Measurements from ENCODE around the gene LBH. TPM values are rescaled to one million over a fixed set of nuclear protein-coding genes. Genes with fewer than 3 reads are reported as not detected.

LBH gene
- total RNA-seq, 8 experiments from 2014 or later: 3.0 to 88.7 (median 52.3) TPM

DNA sequence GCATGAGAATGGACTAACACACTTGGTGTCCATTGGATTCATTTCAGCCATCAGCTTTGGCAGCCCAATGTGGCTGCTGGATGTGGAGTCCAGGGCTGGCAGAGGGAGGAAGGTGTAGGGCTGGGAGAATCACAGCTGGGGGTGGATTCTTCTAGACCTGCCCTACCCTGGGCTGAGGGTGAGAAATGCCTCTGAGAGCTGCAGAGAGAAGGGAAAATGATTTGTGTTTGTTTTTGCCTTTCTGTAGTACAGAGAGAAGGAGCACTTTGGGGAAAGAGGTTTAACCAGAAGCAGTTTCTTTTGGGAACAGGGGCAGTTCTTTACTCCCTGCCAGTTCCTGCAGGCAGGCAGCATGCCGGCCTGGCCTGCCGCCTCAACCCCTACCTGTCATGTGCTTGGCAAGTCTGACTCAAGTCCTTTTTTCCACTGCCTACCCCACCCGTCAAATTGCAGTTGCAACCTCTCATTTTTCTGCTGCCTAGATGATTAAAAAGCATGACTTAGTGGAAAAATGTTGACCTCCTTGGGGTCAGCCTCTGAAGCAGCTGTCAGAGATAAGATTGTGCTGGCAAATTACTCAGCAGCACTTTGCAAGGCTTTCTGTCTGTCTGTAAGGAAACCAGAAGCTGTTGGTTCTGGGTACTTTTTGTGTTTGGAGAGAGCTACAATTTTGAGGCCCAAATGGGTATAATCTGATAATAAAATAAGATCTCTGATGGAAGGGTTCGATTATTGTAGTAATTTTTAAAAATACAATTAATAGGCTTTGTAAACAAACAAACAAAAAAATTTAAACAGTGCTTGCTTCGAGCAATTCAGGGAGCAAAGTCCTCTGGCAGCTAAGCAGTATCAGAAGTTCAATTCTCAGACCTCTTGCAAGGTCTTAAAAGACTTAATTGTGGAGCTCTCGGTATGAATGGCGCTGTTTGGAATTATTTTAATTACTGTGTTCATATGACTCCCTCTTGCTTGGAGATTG lies 21.7 kb downstream of the LBH start:
- peak in 7 of 8 experiments; percentile 60 to 82 (median 72) for ATAC-seq (replicated peaks in 6 of 8)
- 5 to 84% (median 51%) methylated on average over 1 to 7 of the region's 7 CpGs for WGBS, 10 experiments
- H3K27ac ChIP-seq: no peak overlapping the region
- no peak overlapping the region for H3K4me3 ChIP-seq
- in situ Hi-C loops (cut with MboI; ENCODE audit: low pct_unique_long_range_greater_than_20kb in 2 of 9, low sequenced_read_pairs in 9 of 9, unreplicated experiment in 9 of 9): no loop called here
- H3K4me1 ChIP-seq (replicated peaks in 1 of 2): peaks cover 0 to 12% of the 10 kb centered on the region in 2 donors

DNA sequence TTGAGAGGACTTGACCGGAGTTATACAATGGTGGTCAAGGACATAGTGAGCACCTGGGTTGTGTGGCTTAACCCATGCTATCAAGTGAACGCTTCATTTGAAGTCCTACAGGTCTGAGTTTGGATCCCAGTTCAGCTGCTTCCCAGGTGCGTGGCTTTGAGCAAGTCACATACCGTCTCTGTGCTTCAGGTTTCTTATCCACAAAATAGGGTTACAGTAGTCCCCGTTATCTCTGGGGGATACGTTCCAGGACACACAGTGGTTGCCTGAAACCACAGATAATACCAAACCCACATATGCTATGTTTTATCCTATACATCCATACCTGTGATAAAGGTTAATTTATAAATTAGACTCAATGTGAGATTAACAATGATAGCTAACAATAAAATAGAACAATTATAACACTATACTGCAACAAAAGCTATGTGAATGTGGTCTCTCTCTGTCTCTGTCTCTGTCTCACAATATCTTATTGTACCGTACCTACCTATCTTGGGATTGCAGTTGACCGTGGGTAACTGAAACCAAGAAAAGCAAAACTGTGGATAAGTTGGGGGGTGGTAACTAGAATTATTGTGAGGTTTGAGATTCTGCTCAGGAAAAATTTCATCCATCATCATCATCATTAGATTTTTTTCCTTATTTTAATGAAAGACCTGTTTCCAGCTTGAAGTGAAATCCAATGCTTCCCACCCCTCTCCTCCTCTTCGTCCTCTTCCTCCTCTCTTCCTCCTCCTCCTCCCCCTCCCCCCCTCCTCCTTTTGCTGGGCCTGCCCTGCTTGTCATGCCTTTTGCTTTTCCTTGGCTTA lies 22.7 kb downstream of the LBH start:
- Histone ChIP-seq H3K4me1 (replicated peaks in 1 of 2) (peaks cover 0 to 12% of the 10 kb centered on the region in 2 donors), H3K4me3 (no peak overlapping the region), H3K27ac (no peak overlapping the region)
- WGBS, 10 experiments: 40 to 100% (median 100%) methylated on average over 1 to 7 of the region's 9 CpGs; no CpG with 5 or more reads in 1 of the 10 experiments
- no peak for ATAC-seq (replicated peaks in 6 of 8)
- in situ Hi-C loops (cut with MboI; ENCODE audit: low pct_unique_long_range_greater_than_20kb in 2 of 9, low sequenced_read_pairs in 9 of 9, unreplicated experiment in 9 of 9): no loop called here

DNA sequence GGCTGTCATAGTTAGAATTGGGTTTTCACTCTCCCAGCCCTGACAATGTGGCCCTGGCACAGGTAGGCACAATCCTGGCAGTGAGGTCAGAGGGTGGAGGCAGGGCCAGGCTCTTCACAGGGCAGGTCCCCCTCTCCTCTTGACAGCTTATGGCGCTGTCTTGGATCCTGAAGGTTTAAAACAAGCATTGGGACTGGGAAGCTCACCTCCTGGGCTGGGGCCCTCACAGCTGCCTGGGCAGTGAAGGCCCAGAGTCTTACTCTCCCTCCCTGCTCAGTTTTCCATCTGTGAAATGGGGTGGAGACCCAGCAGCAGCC lies 23.3 kb downstream of the LBH start:
- Histone ChIP-seq H3K27ac (no peak overlapping the region), H3K4me1 (replicated peaks in 1 of 2) (peaks cover 0 to 12% of the 10 kb centered on the region in 2 donors), H3K4me3 (no peak overlapping the region)
- in situ Hi-C loops (cut with MboI; ENCODE audit: low pct_unique_long_range_greater_than_20kb in 2 of 9, low sequenced_read_pairs in 9 of 9, unreplicated experiment in 9 of 9): no loop called here
- no CpG with 5 or more reads among the region's 1 CpG for WGBS, 10 experiments
- no peak for ATAC-seq (replicated peaks in 6 of 8)

- Histone ChIP-seq H3K4me1 (replicated peaks in 1 of 2) (peaks cover 0 to 12% of the 10 kb centered on the region in 2 donors), H3K27ac (no peak overlapping the region), H3K4me3 (no peak overlapping the region)
- WGBS, 10 experiments: 80 to 100% (median 84%) methylated on average over 1 to 8 of the region's 16 CpGs; no CpG with 5 or more reads in 6 of the 10 experiments
- in situ Hi-C loops (cut with MboI; ENCODE audit: low pct_unique_long_range_greater_than_20kb in 2 of 9, low sequenced_read_pairs in 9 of 9, unreplicated experiment in 9 of 9): no loop called here
- no peak for ATAC-seq (replicated peaks in 6 of 8)
Measured at GRCh38 chr2:30255026-30255425, 23.7 kb downstream of the LBH start.

GRCh38 chr2:30255466-30256408 lies 24.4 kb downstream of the LBH start:
- WGBS, 10 experiments: 43 to 100% (median 86%) methylated on average over 1 to 7 of the region's 8 CpGs; no CpG with 5 or more reads in 2 of the 10 experiments

GRCh38 chr2:30257266-30258214 lies 26.2 kb downstream of the LBH start:
- in situ Hi-C loops (cut with MboI; ENCODE audit: low pct_unique_long_range_greater_than_20kb in 2 of 9, low sequenced_read_pairs in 9 of 9, unreplicated experiment in 9 of 9): no loop called here
- Histone ChIP-seq H3K4me3 (no peak overlapping the region), H3K4me1 (replicated peaks in 1 of 2) (peaks cover 0 to 9% of the 10 kb centered on the region in 2 donors), H3K27ac (no peak overlapping the region)
- ATAC-seq (replicated peaks in 6 of 8): no peak
- WGBS, 10 experiments: 70 to 93% (median 82%) methylated on average over 2 to 12 of the region's 17 CpGs; no CpG with 5 or more reads in 2 of the 10 experiments

More at GRCh38 chr2:30255466-30256408, 24.4 kb downstream of the LBH start:
- in situ Hi-C loops (cut with MboI; ENCODE audit: low pct_unique_long_range_greater_than_20kb in 2 of 9, low sequenced_read_pairs in 9 of 9, unreplicated experiment in 9 of 9): no loop called here
- Histone ChIP-seq H3K27ac (no peak overlapping the region), H3K4me3 (no peak overlapping the region), H3K4me1 (replicated peaks in 1 of 2) (peaks cover 0 to 12% of the 10 kb centered on the region in 2 donors)
- ATAC-seq (replicated peaks in 6 of 8): no peak

- no peak for ATAC-seq (replicated peaks in 6 of 8)
- Histone ChIP-seq H3K4me1 (replicated peaks in 1 of 2) (no peaks in the 10 kb centered on the region), H3K4me3 (no peak overlapping the region), H3K27ac (no peak overlapping the region)
- 30 to 100% (median 94%) methylated on average over 1 to 6 of the region's 16 CpGs; no CpG with 5 or more reads in 3 of the 10 experiments for WGBS, 10 experiments
- in situ Hi-C loops (cut with MboI; ENCODE audit: low pct_unique_long_range_greater_than_20kb in 2 of 9, low sequenced_read_pairs in 9 of 9, unreplicated experiment in 9 of 9): no loop called here
Measured at GRCh38 chr2:30259071-30259470, 27.7 kb downstream of the LBH start.

- Histone ChIP-seq H3K4me3 (no peak overlapping the region), H3K4me1 (replicated peaks in 1 of 2) (no peaks in the 10 kb centered on the region), H3K27ac (no peak overlapping the region)
- in situ Hi-C loops (cut with MboI; ENCODE audit: low pct_unique_long_range_greater_than_20kb in 2 of 9, low sequenced_read_pairs in 9 of 9, unreplicated experiment in 9 of 9): no loop called here
- WGBS, 10 experiments: 20 to 100% (median 70%) methylated on average over 1 to 3 of the region's 3 CpGs; no CpG with 5 or more reads in 2 of the 10 experiments
- no peak for ATAC-seq (replicated peaks in 6 of 8)
Measured at GRCh38 chr2:30259827-30260679, 28.7 kb downstream of the LBH start.

DNA sequence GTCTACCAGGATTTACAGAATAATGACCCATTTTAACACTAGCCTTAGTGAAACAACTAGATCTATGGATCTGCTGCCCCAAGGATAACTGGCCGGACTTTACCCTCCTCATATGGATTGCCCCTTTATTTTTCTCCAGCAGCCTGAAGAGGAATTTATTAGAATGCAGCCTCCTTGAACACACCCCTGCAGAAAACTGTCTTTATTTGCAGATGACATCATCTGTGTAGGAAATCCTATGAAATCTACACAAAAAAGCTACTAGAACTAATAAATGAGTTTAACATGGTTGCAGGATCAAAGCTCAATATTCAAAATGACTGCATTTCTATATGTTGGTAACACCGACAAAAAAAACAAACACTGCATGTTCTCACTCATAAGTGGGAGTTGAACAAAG lies 29.6 kb downstream of the LBH start:
- 29 to 83% (median 69%) methylated on average over 1 to 2 of the region's 2 CpGs; no CpG with 5 or more reads in 2 of the 10 experiments for WGBS, 10 experiments
- in situ Hi-C loops (cut with MboI; ENCODE audit: low pct_unique_long_range_greater_than_20kb in 2 of 9, low sequenced_read_pairs in 9 of 9, unreplicated experiment in 9 of 9): no loop called here
- peak in 4 of 8 experiments; percentile 34 to 52 (median 45) for ATAC-seq (replicated peaks in 6 of 8)
- no peaks in the 10 kb centered on the region for H3K4me1 ChIP-seq (replicated peaks in 1 of 2)
- H3K27ac ChIP-seq: no peak overlapping the region
- no peak overlapping the region for H3K4me3 ChIP-seq

- no peaks in the 10 kb centered on the region for H3K4me1 ChIP-seq (replicated peaks in 1 of 2)
Measured at GRCh38 chr2:30261695-30262211, 30.4 kb downstream of the LBH start.

More at GRCh38 chr2:30261695-30262211, 30.4 kb downstream of the LBH start:
- no peak overlapping the region for H3K27ac ChIP-seq
- no peak overlapping the region for H3K4me3 ChIP-seq
- ATAC-seq (replicated peaks in 6 of 8): no peak
- in situ Hi-C loops (cut with MboI; ENCODE audit: low pct_unique_long_range_greater_than_20kb in 2 of 9, low sequenced_read_pairs in 9 of 9, unreplicated experiment in 9 of 9): no loop called here
